ENCODE results near the gene PRXL2A. TPM values are rescaled to one million over a fixed set of nuclear protein-coding genes. Genes with fewer than 3 reads are reported as not detected.
"Not testable (repeated sequence)": the region's sequence is repeated elsewhere in the genome, so short reads cannot be mapped to it uniquely, and the experiment has no call there.

The PRXL2A gene
- total and polyA plus RNA-seq, 5 donors = 91.3 to 162 (median 105) TPM

GRCh38 chr10:80410578-80411145, 2.3 kb downstream of the PRXL2A start:
- Histone ChIP-seq H3K4me3 (ENCODE audit: low read length) (no peak overlapping the region), H3K27ac (ENCODE audit: low read length) (peak overlapping the region; percentile 65), H3K9me3 (ENCODE audit: control insufficient read depth, low read length) (no peaks in the 10 kb centered on the region), H3K4me1 (ENCODE audit: control insufficient read depth, insufficient read depth, low read length) (peaks cover 30% of the 10 kb centered on the region), H3K27me3 (ENCODE audit: control insufficient read depth, insufficient read depth) (no peaks in the 10 kb centered on the region)
- no peak for DNase-seq
- intact Hi-C loops (cut with DNase I) = no loop called here
- ATAC-seq = peak in 1 of 2 donors; percentile 15
- WGBS = 64% methylated on average over 5 of the region's 5 CpGs

- intact Hi-C loops (cut with DNase I) = no loop called here
- no peak overlapping the region for H3K4me3 ChIP-seq (ENCODE audit: low read length)
- peaks cover 31% of the 10 kb centered on the region for H3K4me1 ChIP-seq (ENCODE audit: control insufficient read depth, insufficient read depth, low read length)
- DNase-seq (peak; percentile 40 to 70 (median 69)), ATAC-seq (no peak)
- H3K9me3 ChIP-seq (ENCODE audit: control insufficient read depth, low read length) = no peaks in the 10 kb centered on the region
- WGBS = 55% methylated on average over 2 of the region's 2 CpGs
- peak overlapping the region; percentile 65 for H3K27ac ChIP-seq (ENCODE audit: low read length)
- H3K27me3 ChIP-seq (ENCODE audit: control insufficient read depth, insufficient read depth) = no peaks in the 10 kb centered on the region
Measured at GRCh38 chr10:80411267-80411668, 2.9 kb downstream of the PRXL2A start.

- no peaks in the 10 kb centered on the region for H3K9me3 ChIP-seq (ENCODE audit: control insufficient read depth, low read length)
- no peaks in the 10 kb centered on the region for H3K27me3 ChIP-seq (ENCODE audit: control insufficient read depth, insufficient read depth)
- no peak for ATAC-seq
- DNase-seq = no peak
- intact Hi-C loops (cut with DNase I) = no loop called here
- WGBS = 90% methylated on average over 1 of the region's 1 CpG
- peak overlapping the region; percentile 65 for H3K27ac ChIP-seq (ENCODE audit: low read length)
- H3K4me3 ChIP-seq (ENCODE audit: low read length) = no peak overlapping the region
- H3K4me1 ChIP-seq (ENCODE audit: control insufficient read depth, insufficient read depth, low read length) = peaks cover 31% of the 10 kb centered on the region
Measured at GRCh38 chr10:80411681-80412220, 3.4 kb downstream of the PRXL2A start.

- no peaks in the 10 kb centered on the region for H3K27me3 ChIP-seq (ENCODE audit: control insufficient read depth, insufficient read depth)
- no peak overlapping the region for H3K27ac ChIP-seq (ENCODE audit: low read length)
- 79% methylated on average over 5 of the region's 5 CpGs for WGBS
- ATAC-seq (no peak), DNase-seq (no peak)
- no peaks in the 10 kb centered on the region for H3K9me3 ChIP-seq (ENCODE audit: control insufficient read depth, low read length)
- H3K4me3 ChIP-seq (ENCODE audit: low read length) = no peak overlapping the region
- intact Hi-C loops (cut with DNase I) = no loop called here
- peaks cover 30% of the 10 kb centered on the region for H3K4me1 ChIP-seq (ENCODE audit: control insufficient read depth, insufficient read depth, low read length)
Measured at GRCh38 chr10:80412486-80412885, 4.1 kb downstream of the PRXL2A start.

- peak; percentile 54 to 64 (median 57) for DNase-seq
Measured at GRCh38 chr10:80413271-80413996, 5.1 kb downstream of the PRXL2A start.

GRCh38 chr10:80414142-80414895, 6.0 kb downstream of the PRXL2A start:
- Histone ChIP-seq H3K4me3 (ENCODE audit: low read length) (no peak overlapping the region), H3K9me3 (ENCODE audit: control insufficient read depth, low read length) (no peaks in the 10 kb centered on the region), H3K27ac (ENCODE audit: low read length) (peak overlapping the region; percentile 66), H3K4me1 (ENCODE audit: control insufficient read depth, insufficient read depth, low read length) (peaks cover 30% of the 10 kb centered on the region), H3K27me3 (ENCODE audit: control insufficient read depth, insufficient read depth) (no peaks in the 10 kb centered on the region)
- no peak for DNase-seq
- 70% methylated on average over 7 of the region's 7 CpGs for WGBS
- ATAC-seq = no peak
- intact Hi-C loops (cut with DNase I) = no loop called here

More at GRCh38 chr10:80413271-80413996, 5.1 kb downstream of the PRXL2A start:
- intact Hi-C loops (cut with DNase I) = no loop called here
- Histone ChIP-seq H3K4me1 (ENCODE audit: control insufficient read depth, insufficient read depth, low read length) (peaks cover 30% of the 10 kb centered on the region), H3K27ac (ENCODE audit: low read length) (peak overlapping the region; percentile 48), H3K9me3 (ENCODE audit: control insufficient read depth, low read length) (no peaks in the 10 kb centered on the region), H3K4me3 (ENCODE audit: low read length) (no peak overlapping the region), H3K27me3 (ENCODE audit: control insufficient read depth, insufficient read depth) (no peaks in the 10 kb centered on the region)
- ATAC-seq = peak; percentile 10 to 27
- WGBS = 60% methylated on average over 12 of the region's 12 CpGs

- ATAC-seq (peak in 1 of 2 donors; percentile 2), DNase-seq (no peak)
- Histone ChIP-seq H3K27me3 (ENCODE audit: control insufficient read depth, insufficient read depth) (no peaks in the 10 kb centered on the region), H3K4me3 (ENCODE audit: low read length) (no peak overlapping the region), H3K4me1 (ENCODE audit: control insufficient read depth, insufficient read depth, low read length) (peaks cover 31% of the 10 kb centered on the region), H3K9me3 (ENCODE audit: control insufficient read depth, low read length) (no peaks in the 10 kb centered on the region), H3K27ac (ENCODE audit: low read length) (peak overlapping the region; percentile 85)
- 69% methylated on average over 3 of the region's 3 CpGs for WGBS
- intact Hi-C loops (cut with DNase I) = no loop called here
Measured at GRCh38 chr10:80415734-80416478, 7.6 kb downstream of the PRXL2A start.

GRCh38 chr10:80416479-80417098, 8.2 kb downstream of the PRXL2A start:
- ATAC-seq (peak; percentile 85 to 90), DNase-seq (peak; percentile 65 to 90 (median 87))
- Histone ChIP-seq H3K27me3 (ENCODE audit: control insufficient read depth, insufficient read depth) (no peaks in the 10 kb centered on the region), H3K4me1 (ENCODE audit: control insufficient read depth, insufficient read depth, low read length) (peaks cover 24% of the 10 kb centered on the region), H3K4me3 (ENCODE audit: low read length) (no peak overlapping the region), H3K9me3 (ENCODE audit: control insufficient read depth, low read length) (no peaks in the 10 kb centered on the region), H3K27ac (ENCODE audit: low read length) (peak overlapping the region; percentile 85)
- intact Hi-C loops (cut with DNase I) = no loop called here
- 46% methylated on average over 15 of the region's 15 CpGs for WGBS

GRCh38 chr10:80417256-80417655, 8.9 kb downstream of the PRXL2A start:
- H3K9me3 ChIP-seq (ENCODE audit: control insufficient read depth, low read length); intact Hi-C loops (cut with DNase I); H3K27me3 ChIP-seq (ENCODE audit: control insufficient read depth, insufficient read depth); DNase-seq; H3K27ac ChIP-seq (ENCODE audit: low read length); ATAC-seq; H3K4me3 ChIP-seq (ENCODE audit: low read length): not testable (repeated sequence)
- H3K4me1 ChIP-seq (ENCODE audit: control insufficient read depth, insufficient read depth, low read length) = peaks cover 24% of the 10 kb centered on the region
- WGBS = 84% methylated on average over 6 of the region's 6 CpGs

GRCh38 chr10:80421050-80421706, 12.8 kb downstream of the PRXL2A start:
- H3K4me1 ChIP-seq (ENCODE audit: control insufficient read depth, insufficient read depth, low read length) = peaks cover 5% of the 10 kb centered on the region
- intact Hi-C loops (cut with DNase I) = no loop called here
- DNase-seq (no peak), ATAC-seq (no peak)
- H3K9me3 ChIP-seq (ENCODE audit: control insufficient read depth, low read length) = no peaks in the 10 kb centered on the region
- whole genome bisulfite sequencing = 85% methylated on average over 5 of the region's 5 CpGs
- H3K27ac ChIP-seq (ENCODE audit: low read length) = no peak overlapping the region
- H3K4me3 ChIP-seq (ENCODE audit: low read length) = no peak overlapping the region
- no peaks in the 10 kb centered on the region for H3K27me3 ChIP-seq (ENCODE audit: control insufficient read depth, insufficient read depth)

Data from right cardiac atrium (tissue), 5 donors.